GM12892 (cell line): Measurements from ENCODE around the gene EXPH5. TPM values are rescaled to one million over a fixed set of nuclear protein-coding genes. Genes with fewer than 3 reads are reported as not detected.
"Not testable (repeated sequence)": the region's sequence is repeated elsewhere in the genome, so short reads cannot be mapped to it uniquely, and the experiment has no call there.

ENCODE experiments used
- DNase-seq: peaks from one replicate; pipeline ENCODE4 v3.0.0; 2011; ENCODE audit not compliant: insufficient read length
- FAIRE-seq: peaks from 2 replicates; lab custom pipeline; 2011; peaks lifted over from hg19 to GRCh38; lab: Jason Lieb, UNC
- POLR2A ChIP-seq: IDR thresholded peaks from 2 replicates; pipeline ENCODE4 v1.6.1; 2011; ENCODE audit warnings: low read depth, low read length, control low read depth
- POLR2AphosphoS5 ChIP-seq: IDR thresholded peaks from 2 replicates; pipeline ENCODE4 v1.6.1; 2011; ENCODE audit warnings: low read depth, low read length, control low read depth
- TAF1 ChIP-seq: IDR thresholded peaks from 2 replicates; pipeline ENCODE4 v1.6.1; 2011; ENCODE audit warnings: low read depth, mild to moderate bottlenecking, control low read depth, low read length, borderline replicate concordance
- polyA plus RNA-seq: library from polyadenylated mRNA; unstranded; fragments of >200 nt; gene quantifications from one replicate; pipeline ENCODE4 v1.2.1, GENCODE V29; 2012; ENCODE audit warnings: missing spikeins, inconsistent platforms; ENCODE audit not compliant: missing spikeins

Gene EXPH5, protein sequence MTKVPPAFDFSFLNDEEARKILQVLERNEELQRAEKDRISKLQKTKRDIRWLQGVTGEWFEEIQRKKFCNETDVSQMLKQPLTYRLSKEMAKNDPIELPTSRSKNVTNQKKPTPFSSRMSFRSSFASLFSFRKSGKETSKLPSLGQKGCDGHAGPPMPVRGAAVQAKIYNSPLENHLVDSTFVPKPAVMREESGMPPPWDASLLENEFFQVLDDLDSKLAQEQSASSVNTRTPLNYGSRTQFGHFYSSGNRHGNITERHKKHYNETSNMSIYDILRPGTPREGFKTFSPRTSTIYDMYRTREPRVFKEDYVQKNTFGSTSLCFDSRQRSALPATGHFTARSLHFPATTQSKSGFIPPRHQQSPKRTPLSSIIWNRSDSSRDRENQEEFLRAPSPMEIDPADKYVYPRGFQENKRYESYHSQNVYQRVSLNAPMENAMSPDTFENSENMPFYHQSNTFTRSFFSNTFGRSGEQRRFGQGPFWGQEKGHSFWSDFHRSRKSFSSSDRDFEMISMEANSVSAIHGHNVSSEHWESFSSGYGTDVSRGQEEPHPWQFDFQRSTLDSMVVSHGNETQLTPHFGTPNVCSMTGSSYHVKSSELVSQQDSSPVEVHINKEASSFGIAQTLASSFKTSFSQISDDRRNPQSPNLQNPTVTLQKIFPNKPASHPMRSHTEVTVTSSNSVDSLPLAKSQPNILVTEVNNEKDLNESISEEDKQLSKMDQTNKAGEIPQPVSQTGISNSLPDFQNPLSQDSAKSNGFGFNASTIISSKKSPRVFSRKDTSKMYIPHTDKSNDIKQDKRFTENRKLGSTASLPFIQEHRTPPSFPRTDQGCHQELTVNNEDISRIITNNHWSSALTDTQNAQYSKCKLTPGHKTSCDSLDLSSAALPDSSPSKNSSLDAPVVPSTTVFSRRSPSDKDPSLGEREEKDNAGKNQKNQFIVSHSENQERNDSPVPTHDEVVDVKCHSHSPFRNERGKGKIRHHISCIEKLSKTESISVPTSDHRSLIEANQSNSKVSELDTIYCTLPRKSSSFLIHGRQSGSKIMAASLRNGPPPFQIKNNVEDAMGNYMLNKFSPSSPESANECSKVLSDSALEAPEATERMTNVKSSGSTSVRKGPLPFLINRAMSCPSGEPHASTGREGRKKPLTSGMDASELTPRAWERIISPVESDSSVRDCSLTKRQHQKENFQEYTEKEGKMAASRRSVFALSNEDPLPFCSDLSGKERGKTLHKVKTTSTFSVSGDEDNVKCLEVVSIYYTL (N-terminal part only)
- 1.7 TPM for polyA plus RNA-seq

DNA sequence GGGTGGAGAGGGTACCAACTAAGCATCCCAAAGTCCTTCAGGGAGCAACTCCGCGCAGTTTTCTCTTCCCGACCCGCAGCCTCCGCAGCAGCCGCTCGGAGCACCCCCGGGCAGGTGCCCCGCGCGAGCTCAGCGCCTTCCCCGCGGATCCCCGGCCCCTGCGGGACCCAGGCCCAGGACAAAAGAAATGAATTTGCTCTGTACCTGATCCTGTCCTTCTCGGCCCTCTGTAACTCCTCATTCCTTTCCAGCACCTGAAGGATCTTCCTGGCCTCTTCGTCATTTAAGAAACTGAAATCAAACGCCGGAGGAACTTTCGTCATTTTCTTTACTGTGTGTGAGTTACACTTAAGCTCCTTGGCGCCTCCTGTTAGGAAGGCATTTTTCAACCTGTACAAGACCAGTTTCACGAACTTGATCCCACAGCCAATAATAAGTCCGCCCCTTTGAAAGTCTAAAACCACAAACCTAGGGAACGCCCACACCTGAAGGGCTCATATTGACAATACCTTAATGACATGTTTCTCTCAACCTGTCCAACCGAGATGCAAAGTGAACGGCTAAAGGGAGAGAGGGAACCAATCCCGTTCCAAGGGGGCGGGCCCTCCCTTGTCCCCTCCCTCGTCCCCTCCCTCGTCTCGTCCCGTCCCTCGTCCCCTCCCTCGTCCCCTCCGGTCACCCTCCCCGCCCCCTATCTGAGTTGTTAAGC lies at the start of gene EXPH5:
Gene EXPH5 (minus strand): TSS at position 555 of the 709 bp plus-strand sequence. CDS start 232 bp downstream, at position 323.
- TF ChIP-seq TAF1 = no peak
- TF ChIP-seq POLR2A = no peak
- TF ChIP-seq POLR2AphosphoS5 = no peak
- peak; percentile 100 for FAIRE-seq
- DNase-seq = peak; percentile 57

DNA sequence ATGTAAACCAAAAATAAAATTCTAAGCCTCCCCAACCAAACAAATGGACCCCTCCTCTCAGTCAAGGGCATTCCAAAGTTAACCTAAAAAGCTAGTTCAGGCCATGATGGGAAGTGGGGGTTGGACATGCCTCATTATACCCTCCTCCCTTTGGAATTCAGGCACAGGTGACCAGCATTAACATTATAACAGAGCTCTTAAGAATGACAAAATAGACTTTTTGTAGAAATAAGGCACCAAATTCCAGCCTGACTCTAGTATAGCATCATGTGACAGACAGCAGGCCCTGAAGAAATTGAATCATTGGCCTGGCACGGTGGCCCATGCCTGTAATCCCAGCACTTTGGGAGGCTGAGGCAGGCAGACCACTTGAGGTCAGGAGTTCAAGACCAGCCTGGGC lies 48.2 kb upstream of the EXPH5 start:
- not testable (repeated sequence) for DNase-seq, FAIRE-seq

DNA sequence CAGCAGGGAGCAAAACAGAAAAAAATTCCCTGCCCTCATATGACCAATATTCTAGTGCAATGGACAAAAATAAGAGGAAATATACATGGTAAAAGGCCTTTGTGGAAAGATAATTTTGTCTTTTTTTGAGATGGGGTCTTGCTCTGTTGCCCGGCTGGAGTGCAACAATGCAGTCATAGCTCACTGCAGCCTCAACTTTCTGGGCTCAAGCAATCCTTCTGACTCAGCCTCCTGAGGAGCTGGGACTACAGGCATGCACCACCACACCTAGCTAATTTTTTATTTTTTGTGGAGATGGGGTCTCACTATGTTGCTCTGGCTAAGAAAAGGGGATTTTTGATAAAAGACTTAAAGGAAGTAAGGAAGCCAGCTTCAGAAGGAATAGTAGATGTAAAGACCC lies 45.6 kb upstream of the EXPH5 start:
- FAIRE-seq (no peak), DNase-seq (no peak)
- TF ChIP-seq POLR2AphosphoS5 (no peak), TAF1 (no peak), POLR2A (no peak)

DNA sequence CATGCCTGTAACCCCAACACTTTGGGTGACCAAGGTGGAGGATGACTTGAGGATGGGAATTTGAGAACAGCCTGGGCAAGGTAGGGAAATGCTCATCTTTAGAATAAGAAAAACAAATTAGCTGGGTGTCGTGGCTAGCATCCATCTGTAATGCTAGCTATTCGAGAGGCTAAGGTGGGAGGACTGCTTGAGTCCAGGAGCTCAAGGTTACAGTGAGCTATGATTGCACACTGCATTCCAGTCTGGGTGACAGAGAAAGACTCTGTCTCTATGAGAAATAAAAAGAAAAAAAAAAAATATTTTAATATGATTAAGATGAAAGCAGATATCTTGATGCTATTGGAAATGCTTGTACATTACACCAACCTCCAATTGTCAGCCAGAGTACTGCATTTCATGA lies 42.7 kb upstream of the EXPH5 start:
- no peak for TF ChIP-seq TAF1
- no peak for TF ChIP-seq POLR2AphosphoS5
- no peak for TF ChIP-seq POLR2A
- no peak for FAIRE-seq
- DNase-seq = no peak

DNA sequence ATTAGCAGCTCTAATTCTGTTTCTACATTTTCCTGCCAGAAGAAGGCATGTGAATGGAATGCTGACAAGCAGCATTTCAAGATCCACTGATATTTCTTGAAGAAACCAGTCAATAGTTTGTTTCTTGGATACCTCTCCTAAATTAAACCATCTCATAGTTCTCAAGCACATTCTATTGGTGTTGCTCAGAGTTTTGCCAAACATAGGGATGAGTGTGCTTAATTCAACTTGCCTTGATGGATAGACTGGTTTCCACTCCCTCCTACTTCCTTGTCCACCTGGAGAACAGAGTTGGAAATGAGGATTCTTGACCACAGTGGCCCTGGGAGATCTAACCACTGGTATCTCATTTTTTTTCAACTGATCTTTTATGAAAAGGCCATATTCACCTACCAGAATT lies 41.5 kb upstream of the EXPH5 start:
- FAIRE-seq (no peak), DNase-seq (no peak)
- TF ChIP-seq POLR2A (no peak), TAF1 (no peak), POLR2AphosphoS5 (no peak)

DNA sequence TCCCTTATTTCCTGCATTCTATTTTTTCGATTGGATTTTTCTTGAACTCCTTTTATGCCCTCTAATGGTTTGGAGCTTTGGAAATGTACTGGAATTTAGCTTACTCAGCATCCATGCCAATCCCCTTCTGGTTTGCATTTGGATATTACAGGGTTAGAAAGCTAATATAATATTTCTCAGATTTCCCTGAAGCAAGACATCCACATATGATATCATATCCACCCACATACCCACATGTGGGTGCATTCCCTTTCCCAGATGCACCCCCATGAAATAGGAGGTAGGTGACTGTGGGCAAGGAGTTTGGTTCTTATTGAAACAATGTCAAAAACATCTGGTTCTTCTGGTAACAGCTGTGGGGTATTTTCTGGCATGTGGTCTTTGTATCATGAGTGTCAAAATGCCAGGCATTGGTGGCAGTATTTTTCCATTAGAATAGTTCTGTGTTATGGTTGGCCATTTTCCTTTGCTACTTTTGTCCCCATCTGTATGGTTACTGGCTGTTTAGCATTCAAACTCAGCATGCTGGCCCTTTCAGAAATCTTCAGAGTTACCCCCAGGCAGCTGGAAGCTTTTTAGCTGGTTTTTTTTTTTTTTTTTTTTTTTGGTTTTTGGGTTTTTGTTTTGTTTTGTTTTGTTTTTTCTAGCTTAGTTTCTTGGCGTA lies 38.6 kb upstream of the EXPH5 start:
- FAIRE-seq = no peak
- no peak for DNase-seq
- TF ChIP-seq POLR2AphosphoS5 (no peak), TAF1 (no peak), POLR2A (no peak)

DNA sequence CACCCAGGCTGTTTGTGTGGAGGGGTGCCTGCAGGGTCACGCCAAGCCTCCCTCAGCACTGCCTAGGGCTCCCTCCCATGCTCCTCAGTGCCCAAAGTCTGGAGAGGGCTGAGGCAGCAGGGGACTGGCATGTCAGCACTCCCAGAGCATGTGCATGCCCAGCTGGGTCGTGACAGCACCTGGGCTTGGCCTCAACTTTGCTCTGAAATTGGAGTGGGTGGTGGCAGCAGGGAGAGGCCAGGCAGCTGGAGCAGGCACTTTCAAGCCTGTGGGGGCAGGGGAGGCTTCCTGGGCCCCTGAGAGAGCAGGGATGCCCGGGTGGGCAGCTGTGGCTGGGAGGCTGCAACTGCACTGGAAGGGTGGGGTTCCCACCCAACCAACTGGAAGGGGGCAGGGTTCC lies 35.7 kb upstream of the EXPH5 start:
- no peak for TF ChIP-seq TAF1
- no peak for TF ChIP-seq POLR2A
- TF ChIP-seq POLR2AphosphoS5 = no peak
- DNase-seq (no peak), FAIRE-seq (no peak)

DNA sequence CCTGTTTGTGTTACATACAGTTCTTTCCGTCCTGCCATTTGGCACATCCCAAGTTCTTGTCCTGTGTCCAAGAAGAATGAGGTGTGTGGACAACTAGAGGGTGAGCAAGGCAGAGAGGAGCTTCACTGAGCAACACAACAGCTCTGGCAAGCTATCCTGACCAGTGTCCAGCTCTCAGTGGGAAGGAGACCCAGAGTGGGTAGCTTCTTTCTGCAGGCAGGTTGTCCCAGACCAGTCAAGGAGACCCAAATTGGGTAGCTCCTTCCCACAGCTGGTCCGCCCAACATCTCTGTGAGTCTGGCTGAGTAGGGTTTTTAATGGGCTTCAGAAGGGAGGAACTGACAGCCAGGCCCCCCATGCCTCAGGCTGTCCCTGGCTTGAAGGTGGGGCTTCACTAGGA lies 35.2 kb upstream of the EXPH5 start:
- TF ChIP-seq TAF1 (no peak), POLR2A (no peak), POLR2AphosphoS5 (no peak)
- DNase-seq (no peak), FAIRE-seq (no peak)

DNA sequence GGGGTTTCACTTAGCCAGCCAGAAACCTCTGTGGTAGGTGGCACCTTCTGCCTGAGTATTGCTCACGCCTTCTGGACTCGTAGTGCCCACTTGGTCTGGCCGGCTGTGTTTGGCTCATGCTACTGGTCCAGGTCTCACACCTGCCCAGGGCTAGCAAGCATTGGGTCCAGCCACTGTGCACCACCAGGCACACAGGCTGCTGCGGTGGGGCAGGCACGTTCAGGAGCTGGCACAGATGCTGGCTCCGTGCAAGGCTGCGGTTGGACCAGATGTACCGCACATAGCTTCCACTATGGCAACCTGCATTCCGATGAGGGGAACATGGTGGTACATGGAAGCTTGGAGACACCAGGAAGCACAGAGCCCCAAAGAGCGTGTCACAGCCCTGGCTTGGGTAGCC lies 34.8 kb upstream of the EXPH5 start:
- FAIRE-seq (no peak), DNase-seq (no peak)

More for the DNA sequence above, 34.8 kb upstream of the EXPH5 start:
- TF ChIP-seq POLR2A (no peak), POLR2AphosphoS5 (no peak), TAF1 (no peak)
